Mucosa of descending colon (tissue), 3 donors: ENCODE results near the gene ZNF267. TPM values are rescaled to one million over a fixed set of nuclear protein-coding genes. Genes with fewer than 3 reads are reported as not detected.

Experiments used
- ATAC-seq: fragments of 200-7000 bp; cut with Tn5 transposase; one replicate; pipeline ENCODE4 v1.9.1; 2020; ENCODE audit warnings: mild to moderate bottlenecking, moderate library complexity
- DNase-seq, 3 donors: peaks; one replicate each; pipeline ENCODE4 v3.0.0-alpha.2; 2020
- H3K36me3 ChIP-seq: fragments of 200-600 bp; one replicate; pipeline ENCODE4 v1.8.0; 2021; ENCODE audit warnings: low read depth, mild to moderate bottlenecking
- H3K4me1 ChIP-seq: fragments of 200-600 bp; one replicate; pipeline ENCODE4 v1.8.0; 2021; ENCODE audit warnings: low read depth, mild to moderate bottlenecking
- H3K4me3 ChIP-seq: fragments of 200-600 bp; one replicate; pipeline ENCODE4 v1.8.0; 2021; ENCODE audit warnings: mild to moderate bottlenecking
- H3K9me3 ChIP-seq: fragments of 200-600 bp; one replicate; pipeline ENCODE4 v1.8.0; 2021; ENCODE audit warnings: mild to moderate bottlenecking
- intact Hi-C, 2 donors: fragments of 100-400 bp; cut with DNase I in 1 of 2; cut with micrococcal nuclease in 1 of 2; formaldehyde crosslinking; loops; one replicate each; pipeline versions ENCODE4 v1.11.0 to v1.11.1; 2022; cut with DNase I, micrococcal nuclease
- total RNA-seq, 3 donors: library from RNA; stranded (reverse); fragmentation: NEBNext Ultra II Directional in 2 of 3; extraction: Animal tissue kit (Norgen Biotek cat#: 25700) in 2 of 3; gene quantifications; one replicate each; pipeline versions ENCODE4 v1.2.1 to v1.2.4, GENCODE V29; 2021 to 2023
- TF ChIP-seq, protein P1 (sequence below): fragments of 200-600 bp; IDR thresholded peaks from one replicate; pipeline ENCODE4 v1.8.0; 2022; ENCODE audit warnings: antibody characterized with exemption, mild to moderate bottlenecking
- donor health status: DM: no; HTN: no; CAD: no; lungs with moderate emphysema.
- donor health status: DM: no; HTN: no; CAD: no.
- donor health status: DM: no; HTN: yes; CAD: no.

ZNF267 gene
- total RNA-seq, 3 donors from 2014 or later, result 10.5 to 12.3 (median 11.2) TPM

DNA sequence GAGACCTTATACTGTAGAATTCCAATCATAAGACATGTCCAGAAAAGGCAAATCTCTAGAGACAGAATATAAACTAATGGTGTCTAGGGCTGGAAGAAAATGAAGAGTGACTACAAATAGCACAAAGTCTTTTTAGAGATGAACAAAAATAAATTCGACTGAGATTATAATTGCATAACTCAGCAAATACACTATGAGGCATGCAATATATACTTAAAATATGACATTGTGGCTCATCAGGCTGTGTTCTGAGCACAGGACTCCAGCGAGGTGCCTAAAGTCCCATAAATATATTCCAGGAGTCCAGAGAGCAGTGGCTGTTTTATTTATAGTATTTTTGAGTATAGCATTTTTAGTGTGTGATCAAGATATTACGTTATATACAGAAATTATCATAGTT, 13.1 kb upstream of the ZNF267 start:
- TF ChIP-seq, protein P1, sequence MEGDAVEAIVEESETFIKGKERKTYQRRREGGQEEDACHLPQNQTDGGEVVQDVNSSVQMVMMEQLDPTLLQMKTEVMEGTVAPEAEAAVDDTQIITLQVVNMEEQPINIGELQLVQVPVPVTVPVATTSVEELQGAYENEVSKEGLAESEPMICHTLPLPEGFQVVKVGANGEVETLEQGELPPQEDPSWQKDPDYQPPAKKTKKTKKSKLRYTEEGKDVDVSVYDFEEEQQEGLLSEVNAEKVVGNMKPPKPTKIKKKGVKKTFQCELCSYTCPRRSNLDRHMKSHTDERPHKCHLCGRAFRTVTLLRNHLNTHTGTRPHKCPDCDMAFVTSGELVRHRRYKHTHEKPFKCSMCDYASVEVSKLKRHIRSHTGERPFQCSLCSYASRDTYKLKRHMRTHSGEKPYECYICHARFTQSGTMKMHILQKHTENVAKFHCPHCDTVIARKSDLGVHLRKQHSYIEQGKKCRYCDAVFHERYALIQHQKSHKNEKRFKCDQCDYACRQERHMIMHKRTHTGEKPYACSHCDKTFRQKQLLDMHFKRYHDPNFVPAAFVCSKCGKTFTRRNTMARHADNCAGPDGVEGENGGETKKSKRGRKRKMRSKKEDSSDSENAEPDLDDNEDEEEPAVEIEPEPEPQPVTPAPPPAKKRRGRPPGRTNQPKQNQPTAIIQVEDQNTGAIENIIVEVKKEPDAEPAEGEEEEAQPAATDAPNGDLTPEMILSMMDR, result no peak
- intact Hi-C loops, result loop anchor here in 1 of 2 donors (10.0 kb wide), 1 partner anchor 876 kb away; the partner anchor contains the start of gene HSD3B7

DNA sequence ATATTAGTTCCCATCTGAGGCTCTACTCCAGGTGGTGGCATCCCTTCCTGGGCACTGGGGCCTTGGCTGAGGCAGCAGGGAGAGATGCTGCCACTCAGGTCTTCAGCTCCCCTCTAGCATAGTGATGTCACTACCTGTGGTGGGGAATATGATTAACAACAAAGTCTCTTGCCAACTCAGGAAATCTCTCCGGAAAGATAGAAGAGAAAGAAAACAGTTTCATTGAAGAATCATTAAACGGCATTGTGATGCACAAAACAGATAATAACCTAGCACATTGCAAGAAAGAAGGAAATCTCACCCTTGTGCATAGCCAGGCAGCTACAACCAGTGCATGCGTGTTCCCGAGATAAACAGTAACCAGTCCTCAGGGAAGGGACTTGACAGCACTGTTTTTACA, 12.2 kb upstream of the ZNF267 start:
- no peaks in the 10 kb centered on the region for H3K4me1 ChIP-seq

More for the DNA sequence above, 13.1 kb upstream of the ZNF267 start:
- no peaks in the 10 kb centered on the region for H3K9me3 ChIP-seq
- DNase-seq (no peak), ATAC-seq (no peak)
- H3K4me1 ChIP-seq, result no peaks in the 10 kb centered on the region
- H3K36me3 ChIP-seq, result no peaks in the 10 kb centered on the region
- H3K4me3 ChIP-seq, result no peak overlapping the region

DNA sequence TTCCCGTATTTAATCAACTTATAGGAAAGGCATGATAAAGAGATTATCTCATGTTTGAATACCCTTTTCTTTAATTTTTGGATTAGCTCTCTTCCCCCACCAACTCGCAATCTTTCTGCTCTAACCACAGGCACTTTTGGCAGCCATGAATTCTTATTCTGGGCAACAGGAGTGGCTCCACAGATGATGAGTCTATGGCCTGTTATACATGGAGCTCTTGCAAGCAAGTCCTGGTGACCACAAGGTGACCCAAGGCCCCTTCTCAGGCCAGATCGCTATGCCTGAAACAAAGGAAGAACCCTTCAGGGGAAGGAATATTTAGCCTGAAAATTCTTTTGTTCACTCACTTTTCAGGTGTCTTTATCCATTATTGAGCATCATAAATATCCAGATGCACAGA, 10.8 kb upstream of the ZNF267 start:
- intact Hi-C loops, result loop anchor here in 1 of 2 donors (10.0 kb wide), 1 partner anchor 878 kb away; the partner anchor contains the start of gene HSD3B7
- TF ChIP-seq, protein P1, result no peak
- ATAC-seq, result no peak
- no peak overlapping the region for H3K4me3 ChIP-seq
- H3K36me3 ChIP-seq, result no peaks in the 10 kb centered on the region
- no peak for DNase-seq
- H3K4me1 ChIP-seq, result no peaks in the 10 kb centered on the region
- H3K9me3 ChIP-seq, result no peaks in the 10 kb centered on the region

More for the DNA sequence above, 12.2 kb upstream of the ZNF267 start:
- no peak for ATAC-seq
- TF ChIP-seq, protein P1, result no peak
- H3K36me3 ChIP-seq, result no peaks in the 10 kb centered on the region
- no peaks in the 10 kb centered on the region for H3K9me3 ChIP-seq
- intact Hi-C loops, result loop anchor here in 1 of 2 donors (10.0 kb wide), 1 partner anchor 877 kb away; the partner anchor contains the start of gene HSD3B7
- no peak overlapping the region for H3K4me3 ChIP-seq
- no peak for DNase-seq

DNA sequence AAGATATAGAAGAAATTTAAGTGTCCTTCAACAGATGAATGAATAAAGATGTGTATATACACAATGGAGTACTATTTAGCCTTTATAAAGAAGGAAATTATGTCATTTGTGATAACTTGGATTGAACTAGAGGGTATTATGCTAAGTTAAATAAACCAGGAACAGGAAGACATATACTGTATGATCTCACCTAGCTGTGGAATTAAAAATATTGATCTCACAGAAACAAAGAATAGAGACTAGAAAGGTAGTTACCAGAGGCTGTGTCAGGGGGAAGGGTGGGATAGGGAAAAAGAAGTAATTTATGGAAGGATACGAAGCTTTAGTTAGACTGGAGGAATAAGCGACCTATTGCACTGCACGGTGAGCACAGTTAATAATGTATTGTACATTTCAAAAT, 5.4 kb upstream of the ZNF267 start:
- Histone ChIP-seq H3K36me3 (no peaks in the 10 kb centered on the region), H3K4me1 (no peaks in the 10 kb centered on the region), H3K9me3 (no peaks in the 10 kb centered on the region), H3K4me3 (no peak overlapping the region)
- ATAC-seq, result no peak
- TF ChIP-seq, protein P1, result no peak
- no peak for DNase-seq
- intact Hi-C loops, result loop anchor here in 1 of 2 donors (10.0 kb wide), 1 partner anchor 883 kb away; the partner anchor contains the start of gene HSD3B7

DNA sequence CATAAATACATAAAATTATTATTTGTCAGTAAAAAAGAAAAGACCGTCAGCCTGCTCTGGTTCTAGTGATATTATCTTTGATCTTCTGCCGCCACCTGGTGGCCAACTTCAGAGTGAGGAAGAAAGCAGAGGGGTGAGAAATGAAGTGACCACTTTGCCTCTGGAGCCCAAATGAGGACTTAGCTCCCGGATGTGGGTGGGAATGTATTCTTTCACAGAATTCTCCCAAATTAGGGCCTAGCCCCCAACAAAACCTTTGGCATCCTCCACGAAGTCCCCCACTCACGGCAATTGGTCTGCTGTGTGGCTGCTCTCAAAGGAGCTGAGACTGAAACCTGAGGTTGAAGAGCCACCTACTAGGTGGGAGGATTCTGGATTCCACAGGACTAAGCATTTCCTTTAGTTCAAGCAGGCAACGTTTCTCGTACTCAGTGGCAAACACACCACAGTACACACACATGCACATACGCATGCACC, 4.9 kb upstream of the ZNF267 start:
- intact Hi-C loops, result loop anchor here in 1 of 2 donors (10.0 kb wide), 1 partner anchor 884 kb away; the partner anchor contains the start of gene HSD3B7
- no peaks in the 10 kb centered on the region for H3K4me1 ChIP-seq
- H3K36me3 ChIP-seq, result no peaks in the 10 kb centered on the region
- TF ChIP-seq, protein P1, result peak; percentile 56
- DNase-seq, result peak in 2 of 3 donors; percentile 77 to 95
- H3K9me3 ChIP-seq, result no peaks in the 10 kb centered on the region
- ATAC-seq, result peak; percentile 60
- H3K4me3 ChIP-seq, result no peak overlapping the region
